PC-3 (cell line): ENCODE measurements around the gene PEX13. TPM values are rescaled to one million over a fixed set of nuclear protein-coding genes. Genes with fewer than 3 reads are reported as not detected.
"Not testable (repeated sequence)": the region's sequence is repeated elsewhere in the genome, so short reads cannot be mapped to it uniquely, and the experiment has no call there.

Experiments used
- ATAC-seq: fragments of 200-7000 bp; cut with Tn5 transposase; 2 replicates; pipeline ENCODE4 v1.9.1; 2020; ENCODE audit warnings: mild to moderate bottlenecking, moderate library complexity
- BruUV-seq: library from RNA; stranded (reverse); fragments of 400-500 nt; replicated peaks from 2 replicates; lab custom pipeline; 2021; lab: Mats Ljungman, UMichigan
- CTCF ChIA-PET: fragments of 300-600 bp; sonication (Branson Sonifier 250); formaldehyde crosslinking; loops from one replicate; lab custom pipeline; 2022; ENCODE audit warnings: antibody characterized with exemption; lab: Charles Lee
- POLR2A ChIA-PET: fragments of 300-600 bp; sonication (Branson Sonifier 250); formaldehyde crosslinking; loops from one replicate; lab custom pipeline; 2022; ENCODE audit warnings: antibody characterized with exemption; ENCODE audit not compliant: unreplicated experiment; lab: Charles Lee
- DNase-seq: peaks from one replicate; pipeline ENCODE4 v3.0.0-alpha.2; 2015
- H2AFZ ChIP-seq: fragments of 300-600 bp; sonication (generic); 2 replicates; pipeline ENCODE4 v1.6.0; 2016; ENCODE audit warnings: antibody characterized with exemption, low read length
- H3F3A ChIP-seq: fragments of 300-600 bp; sonication (generic); one replicate; pipeline ENCODE4 v1.6.0; 2017; ENCODE audit warnings: antibody characterized with exemption, low read length, control low read depth, mild to moderate bottlenecking; ENCODE audit not compliant: unreplicated experiment
- H3K27ac ChIP-seq: fragments of 300-600 bp; sonication (generic); 2 replicates; pipeline ENCODE4 v1.5.1; 2016; ENCODE audit warnings: mild to moderate bottlenecking, low read length
- H3K27me3 ChIP-seq: fragments of 300-600 bp; sonication (generic); 2 replicates; pipeline ENCODE4 v1.6.1; 2016; ENCODE audit warnings: low read length, mixed read lengths
- H3K36me3 ChIP-seq: fragments of 300-600 bp; sonication (generic); 2 replicates; pipeline ENCODE4 v1.6.1; 2016; ENCODE audit warnings: low read depth, mixed run types, low read length, mixed read lengths
- H3K4me1 ChIP-seq: fragments of 300-600 bp; sonication (generic); 2 replicates; pipeline ENCODE4 v1.5.1; 2016; ENCODE audit warnings: low read length; ENCODE audit not compliant: insufficient read depth
- H3K4me2 ChIP-seq: fragments of 300-600 bp; sonication (generic); 2 replicates; pipeline ENCODE4 v1.6.0; 2016; ENCODE audit warnings: low read length
- H3K4me3 ChIP-seq: fragments of 300-600 bp; sonication (generic); 2 replicates; pipeline ENCODE4 v1.5.1; 2016; ENCODE audit warnings: mild to moderate bottlenecking, low read length, mixed read lengths
- H3K79me2 ChIP-seq: fragments of 300-600 bp; sonication (generic); 2 replicates; pipeline ENCODE4 v1.6.1; 2017; ENCODE audit warnings: low read length, mixed read lengths
- H3K9ac ChIP-seq: fragments of 300-600 bp; sonication (generic); 2 replicates; pipeline ENCODE4 v1.6.0; 2016; ENCODE audit warnings: mild to moderate bottlenecking, low read length
- H3K9me2 ChIP-seq: fragments of 300-600 bp; sonication (generic); replicated peaks from 2 replicates; pipeline ENCODE4 v1.6.1; 2016; ENCODE audit warnings: mixed run types, low read length, mixed read lengths
- H3K9me3 ChIP-seq: fragments of 300-600 bp; sonication (generic); 2 replicates; pipeline ENCODE4 v1.6.1; 2016; ENCODE audit warnings: low read length, mixed read lengths
- H4K20me1 ChIP-seq: fragments of 300-600 bp; sonication (generic); 2 replicates; pipeline ENCODE4 v1.6.1; 2016; ENCODE audit warnings: low read length, mixed read lengths
- CTCF ChIP-seq: fragments of 300-600 bp; sonication (generic); conservative IDR thresholded peaks from 2 replicates; pipeline ENCODE4 v1.5.1; 2017; ENCODE audit warnings: antibody characterized with exemption, low read depth, mild to moderate bottlenecking, low read length
- EZH2 ChIP-seq: fragments of 300-600 bp; sonication (generic); IDR thresholded peaks from one replicate; pipeline ENCODE4 v1.6.1; 2017; ENCODE audit warnings: antibody characterized with exemption, mild to moderate bottlenecking, low read length; ENCODE audit not compliant: unreplicated experiment
- EZH2phosphoT487 ChIP-seq: fragments of 300-600 bp; sonication (generic); IDR thresholded peaks from 2 replicates; pipeline ENCODE4 v1.6.1; 2018; ENCODE audit warnings: mild to moderate bottlenecking, antibody characterized with exemption, low read length, borderline replicate concordance
- intact Hi-C: fragments of 100-400 bp; cut with micrococcal nuclease; formaldehyde crosslinking; loops from 2 replicates; pipeline ENCODE4 v1.9.0; 2023
- total RNA-seq: library from RNA; depleted of rRNA; stranded (reverse); fragments of >200 nt; gene quantifications from 2 replicates; pipeline ENCODE4 v1.2.3, GENCODE V29; 2014

PEX13 gene
- total RNA-seq, 1 experiment from 2014 or later, result 37.7 TPM

GRCh38 chr2:61036643-61037042 is 19.1 kb downstream of the PEX13 start:
- H3K9ac ChIP-seq, H3K4me3 ChIP-seq, H4K20me1 ChIP-seq, intact Hi-C loops, H3K4me1 ChIP-seq, H3K27me3 ChIP-seq, H3K27ac ChIP-seq, H3K9me3 ChIP-seq, BruUV-seq, POLR2A ChIA-PET, DNase-seq, H3K4me2 ChIP-seq, H3F3A ChIP-seq, CTCF ChIA-PET, H3K79me2 ChIP-seq, H2AFZ ChIP-seq, H3K9me2 ChIP-seq, ATAC-seq: not testable (repeated sequence)
- peaks cover 30% of the 10 kb centered on the region for H3K36me3 ChIP-seq

GRCh38 chr2:61042807-61043206 is 25.3 kb downstream of the PEX13 start:
- H3K4me1 ChIP-seq, result no peaks in the 10 kb centered on the region
- no peaks in the 10 kb centered on the region for H3K9me2 ChIP-seq
- DNase-seq (no peak), ATAC-seq (no peak)
- no peaks in the 10 kb centered on the region for H3K79me2 ChIP-seq
- no peak overlapping the region for H2AFZ ChIP-seq
- H3F3A ChIP-seq, result no peaks in the 10 kb centered on the region
- BruUV-seq, result no TSS peak
- no peaks in the 10 kb centered on the region for H4K20me1 ChIP-seq
- H3K27me3 ChIP-seq, result no peaks in the 10 kb centered on the region
- TF ChIP-seq CTCF (no peak), EZH2phosphoT487 (no peak), EZH2 (no peak)
- H3K9me3 ChIP-seq, result no peaks in the 10 kb centered on the region
- H3K4me3 ChIP-seq, result no peak overlapping the region
- no peak overlapping the region for H3K4me2 ChIP-seq
- no peak overlapping the region for H3K9ac ChIP-seq
- intact Hi-C loops, result no loop called here
- ChIA-PET POLR2A (no interaction called here), CTCF (no interaction called here)
- H3K27ac ChIP-seq, result no peak overlapping the region
- peaks cover 10% of the 10 kb centered on the region; the same call in 1 of the 2 replicates for H3K36me3 ChIP-seq

DNA sequence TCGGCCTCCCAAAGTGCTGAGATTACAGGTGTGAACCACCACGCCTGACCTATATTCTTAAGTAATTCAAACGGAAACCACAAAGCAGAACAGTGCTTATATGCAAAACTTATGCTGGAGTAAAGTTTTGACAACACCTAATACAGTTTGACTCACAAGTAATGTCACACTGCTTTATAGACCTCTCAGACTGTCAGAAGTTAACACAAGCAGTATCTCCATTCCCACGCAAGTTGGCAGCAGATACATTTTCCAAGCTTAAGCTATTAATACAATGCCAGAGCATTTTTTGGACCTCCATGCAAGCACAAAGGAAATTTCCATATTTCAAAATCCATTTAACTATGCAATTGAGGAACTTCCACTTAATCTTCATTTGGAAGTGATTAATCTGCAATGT is 27.1 kb downstream of the PEX13 start:
- no TSS peak for BruUV-seq
- peaks cover 21% of the 10 kb centered on the region; the same call in 1 of the 2 replicates for H3K36me3 ChIP-seq

More for the DNA sequence above, 27.1 kb downstream of the PEX13 start:
- no peak for DNase-seq
- no peaks in the 10 kb centered on the region for H4K20me1 ChIP-seq
- no peaks in the 10 kb centered on the region for H3K4me1 ChIP-seq
- ChIA-PET CTCF (no interaction called here), POLR2A (no interaction called here)
- H3K4me3 ChIP-seq, result no peak overlapping the region
- intact Hi-C loops, result no loop called here
- H3K9me2 ChIP-seq, result no peaks in the 10 kb centered on the region
- no peaks in the 10 kb centered on the region for H3K9me3 ChIP-seq
- no peaks in the 10 kb centered on the region for H3K27me3 ChIP-seq
- H3K9ac ChIP-seq, result no peak overlapping the region
- no peak overlapping the region for H2AFZ ChIP-seq
- H3K4me2 ChIP-seq, result no peak overlapping the region
- H3K27ac ChIP-seq, result no peak overlapping the region
- TF ChIP-seq EZH2phosphoT487 (no peak), EZH2 (no peak), CTCF (no peak)
- ATAC-seq, result no peak
- H3F3A ChIP-seq, result no peaks in the 10 kb centered on the region
- no peaks in the 10 kb centered on the region for H3K79me2 ChIP-seq
